Loucy (cell line): ENCODE results near the gene TPCN2.

Experiments
- H2AFZ ChIP-seq: fragments of 200-600 bp; sonication (generic); 2 replicates; pipeline ENCODE4 v1.6.0; 2016; ENCODE audit warnings: antibody characterized with exemption, mild to moderate bottlenecking, low read length, moderate library complexity
- H3F3A ChIP-seq: fragments of 200-600 bp; 2 replicates; pipeline ENCODE4 v1.6.0; 2016; ENCODE audit warnings: antibody characterized with exemption, low read depth, mild to moderate bottlenecking
- H3K27me3 ChIP-seq: fragments of 200-600 bp; sonication (generic); 2 replicates; pipeline ENCODE4 v1.6.1; 2014; ENCODE audit warnings: low read length, mild to moderate bottlenecking; ENCODE audit not compliant: insufficient read depth, poor library complexity, severe bottlenecking
- H3K36me3 ChIP-seq: fragments of 200-600 bp; sonication (generic); 2 replicates; pipeline ENCODE4 v1.6.1; 2016; ENCODE audit warnings: low read length; ENCODE audit not compliant: insufficient read depth
- H3K4me1 ChIP-seq: fragments of 200-600 bp; sonication (generic); 2 replicates; pipeline ENCODE4 v1.5.1; 2014; ENCODE audit warnings: low read length, mild to moderate bottlenecking; ENCODE audit not compliant: insufficient read depth, poor library complexity, severe bottlenecking
- H3K4me2 ChIP-seq: fragments of 200-600 bp; sonication (generic); 2 replicates; pipeline ENCODE4 v1.6.0; 2014; ENCODE audit warnings: antibody characterized with exemption, low read length, low read depth, mild to moderate bottlenecking; ENCODE audit not compliant: poor library complexity, severe bottlenecking
- H3K4me3 ChIP-seq: fragments of 200-600 bp; sonication (generic); 2 replicates; pipeline ENCODE4 v1.5.1; 2014; ENCODE audit warnings: low read length, mild to moderate bottlenecking, mixed read lengths; ENCODE audit not compliant: poor library complexity, severe bottlenecking
- H3K79me2 ChIP-seq: fragments of 200-600 bp; sonication (generic); 2 replicates; pipeline ENCODE4 v1.6.1; 2014; ENCODE audit warnings: low read length; ENCODE audit not compliant: insufficient read depth
- H3K9ac ChIP-seq: fragments of 200-600 bp; sonication (generic); 2 replicates; pipeline ENCODE4 v1.6.0; 2014; ENCODE audit warnings: mild to moderate bottlenecking, low read depth, low read length, moderate library complexity; ENCODE audit not compliant: poor library complexity, severe bottlenecking
- H3K9me2 ChIP-seq: fragments of 200-600 bp; sonication (generic); replicated peaks from 2 replicates; pipeline ENCODE4 v1.6.1; 2016; ENCODE audit warnings: low read depth, low read length, mixed read lengths
- H3K9me3 ChIP-seq: fragments of 200-600 bp; sonication (generic); 2 replicates; pipeline ENCODE4 v1.6.1; 2014; ENCODE audit warnings: mild to moderate bottlenecking, antibody characterized with exemption, low read length, low read depth; ENCODE audit not compliant: insufficient read depth
- H4K20me1 ChIP-seq: fragments of 200-600 bp; sonication (generic); 2 replicates; pipeline ENCODE4 v1.6.0; 2014; ENCODE audit warnings: antibody characterized with exemption, low read length, mild to moderate bottlenecking; ENCODE audit not compliant: insufficient read depth, poor library complexity, severe bottlenecking
- CTCF ChIP-seq: fragments of 200-600 bp; sonication (generic); conservative IDR thresholded peaks from 2 replicates; pipeline ENCODE4 v1.5.1; 2014; ENCODE audit warnings: mild to moderate bottlenecking, antibody characterized with exemption, low read length
- EZH2phosphoT487 ChIP-seq: fragments of 200-600 bp; IDR thresholded peaks from 2 replicates; pipeline ENCODE4 v1.6.1; 2018; ENCODE audit warnings: antibody characterized with exemption, mild to moderate bottlenecking, moderate library complexity, borderline replicate concordance

The TPCN2 gene

GRCh38 chr11:69155302-69156234, 106.8 kb downstream of the TPCN2 start, which contains the start of gene SMIM38:
Gene SMIM38, plus strand, starts transcription at chr11:69155935. Its CDS starts 1,912 bp downstream, at chr11:69157847.
- no peaks in the 10 kb centered on the region for H3K4me1 ChIP-seq
- no peak within 1 kb of the TSS for H3K9ac ChIP-seq
- no peaks in the 10 kb centered on the region for H3K27me3 ChIP-seq
- H3K9me2 ChIP-seq = no peaks in the 10 kb centered on the region
- H3F3A ChIP-seq = no peaks in the 10 kb centered on the region
- TF ChIP-seq EZH2phosphoT487 (no peak), CTCF (no peak)
- no peak within 1 kb of the TSS for H3K4me3 ChIP-seq
- no peaks in the 10 kb centered on the region for H3K9me3 ChIP-seq
- no peaks in the 10 kb centered on the region for H3K36me3 ChIP-seq
- no peak within 1 kb of the TSS for H3K4me2 ChIP-seq
- H2AFZ ChIP-seq = no peak within 1 kb of the TSS
- H4K20me1 ChIP-seq = no peaks in the 10 kb centered on the region
- no peaks in the 10 kb centered on the region for H3K79me2 ChIP-seq

GRCh38 chr11:69156235-69156639, 107.5 kb downstream of the TPCN2 start:
- no peaks in the 10 kb centered on the region for H3K4me1 ChIP-seq
- H3K9me3 ChIP-seq = no peaks in the 10 kb centered on the region
- no peaks in the 10 kb centered on the region for H3F3A ChIP-seq
- no peaks in the 10 kb centered on the region for H3K9me2 ChIP-seq
- H4K20me1 ChIP-seq = no peaks in the 10 kb centered on the region
- no peak overlapping the region for H3K4me2 ChIP-seq
- H3K9ac ChIP-seq = no peak overlapping the region
- no peak for TF ChIP-seq CTCF
- H2AFZ ChIP-seq = no peak overlapping the region
- no peaks in the 10 kb centered on the region for H3K27me3 ChIP-seq
- H3K79me2 ChIP-seq = no peaks in the 10 kb centered on the region
- no peak overlapping the region for H3K4me3 ChIP-seq
- H3K36me3 ChIP-seq = no peaks in the 10 kb centered on the region

DNA sequence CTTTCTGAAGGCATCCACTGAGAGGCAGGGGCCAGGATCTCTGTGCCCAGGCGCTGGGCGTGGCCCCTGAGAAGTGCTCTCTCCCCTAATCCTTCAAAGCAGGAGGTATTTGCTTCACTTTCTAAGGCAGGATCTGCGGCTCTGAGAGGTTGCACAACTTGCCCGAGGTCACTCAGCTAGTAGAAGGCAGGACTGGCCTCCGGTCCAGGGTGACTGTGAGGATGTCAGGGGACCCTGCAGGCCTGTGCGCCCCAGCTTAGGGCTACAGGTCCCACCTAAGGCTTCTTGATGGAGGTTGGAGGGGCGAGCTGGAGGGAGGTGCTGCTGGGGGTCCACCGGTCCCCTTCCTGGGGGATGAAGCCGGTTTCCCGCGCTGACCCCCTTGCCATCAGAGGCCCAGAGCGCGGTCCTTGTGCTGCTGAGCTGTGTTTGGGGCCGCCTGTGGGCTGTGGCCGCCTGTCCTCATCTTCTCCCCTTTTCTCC, 108.0 kb downstream of the TPCN2 start:
- no peaks in the 10 kb centered on the region for H4K20me1 ChIP-seq
- H3K36me3 ChIP-seq = no peaks in the 10 kb centered on the region
- H3K9me2 ChIP-seq = no peaks in the 10 kb centered on the region
- no peaks in the 10 kb centered on the region for H3K4me1 ChIP-seq
- H3K9me3 ChIP-seq = no peaks in the 10 kb centered on the region
- no peaks in the 10 kb centered on the region for H3F3A ChIP-seq
- H3K79me2 ChIP-seq = no peaks in the 10 kb centered on the region
- no peak overlapping the region for H2AFZ ChIP-seq
- TF ChIP-seq EZH2phosphoT487 (no peak), CTCF (no peak)
- H3K27me3 ChIP-seq = no peaks in the 10 kb centered on the region
- H3K4me3 ChIP-seq = no peak overlapping the region
- H3K9ac ChIP-seq = no peak overlapping the region
- H3K4me2 ChIP-seq = no peak overlapping the region
